SU-DHL-6 (cell line): ENCODE measurements around the gene CREB1.

Experiments used
- H2AFZ ChIP-seq: fragments of 200-600 bp; sonication (generic); 2 replicates; pipeline ENCODE4 v1.6.1; 2014; ENCODE audit warnings: low read depth, mild to moderate bottlenecking, moderate library complexity, mixed read lengths, antibody characterized with exemption, low read length; ENCODE audit not compliant: severe bottlenecking
- H3F3A ChIP-seq: fragments of 200-600 bp; shearing (Covaris generic); 2 replicates; pipeline ENCODE4 v1.6.0; 2016; ENCODE audit warnings: antibody characterized with exemption, mild to moderate bottlenecking; ENCODE audit not compliant: insufficient read depth
- H3K27ac ChIP-seq: fragments of 200-600 bp; sonication (generic); 2 replicates; pipeline ENCODE4 v1.5.1; 2016; ENCODE audit warnings: low read depth, mild to moderate bottlenecking, low read length, moderate library complexity, mixed read lengths
- H3K27me3 ChIP-seq: fragments of 200-600 bp; sonication (generic), shearing (Covaris generic); 2 replicates; pipeline ENCODE4 v1.6.0; 2014; ENCODE audit warnings: mild to moderate bottlenecking, low read length
- H3K36me3 ChIP-seq: fragments of 200-600 bp; sonication (generic); 2 replicates; pipeline ENCODE4 v1.6.1; 2014; ENCODE audit warnings: mild to moderate bottlenecking, low read length, mixed read lengths
- H3K4me2 ChIP-seq: fragments of 300-600, 200-600 bp; shearing (Covaris generic), sonication (generic); 2 replicates; pipeline ENCODE4 v1.6.0; 2014; ENCODE audit warnings: low read length, low read depth, mild to moderate bottlenecking; ENCODE audit not compliant: poor library complexity, severe bottlenecking
- H3K4me3 ChIP-seq: fragments of 200-600 bp; sonication (generic); 2 replicates; pipeline ENCODE4 v1.5.1; 2014; ENCODE audit warnings: antibody characterized with exemption, low read length, mild to moderate bottlenecking, mixed read lengths; ENCODE audit not compliant: insufficient read depth, poor library complexity, severe bottlenecking
- H3K79me2 ChIP-seq: fragments of 200-600 bp; sonication (generic); 2 replicates; pipeline ENCODE4 v1.6.1; 2014; ENCODE audit warnings: mild to moderate bottlenecking, low read length, moderate library complexity; ENCODE audit not compliant: insufficient read depth
- H3K9ac ChIP-seq: fragments of 200-600 bp; sonication (generic); 2 replicates; pipeline ENCODE4 v1.7.0; 2014; ENCODE audit warnings: mild to moderate bottlenecking, low read length
- H3K9me2 ChIP-seq: fragments of 200-600 bp; sonication (generic); replicated peaks from 2 replicates; pipeline ENCODE4 v1.6.1; 2014; ENCODE audit warnings: low read length; ENCODE audit not compliant: insufficient read depth
- H3K9me3 ChIP-seq: fragments of 200-600 bp; sonication (generic); 2 replicates; pipeline ENCODE4 v1.6.1; 2014; ENCODE audit warnings: low read length, mixed read lengths; ENCODE audit not compliant: insufficient read depth
- H4K20me1 ChIP-seq: fragments of 200-600 bp; sonication (generic); 2 replicates; pipeline ENCODE4 v1.6.1; 2014; ENCODE audit warnings: low read depth, mild to moderate bottlenecking, antibody characterized with exemption, low read length, moderate library complexity, mixed read lengths
- CTCF ChIP-seq: fragments of 200-600 bp; sonication (generic); IDR thresholded peaks from one replicate; pipeline ENCODE4 v1.5.1; 2017; ENCODE audit warnings: antibody characterized with exemption, mild to moderate bottlenecking, low read length, moderate library complexity; ENCODE audit not compliant: insufficient read depth, poor library complexity, severe bottlenecking
- EZH2phosphoT487 ChIP-seq: fragments of 200-600 bp; sonication (generic), shearing (Covaris generic); conservative IDR thresholded peaks from 2 replicates; pipeline ENCODE4 v1.6.1; 2018; ENCODE audit warnings: mild to moderate bottlenecking, antibody characterized with exemption, low read length, moderate library complexity, mixed read lengths

The CREB1 gene

GRCh38 chr2:207549145-207549544 lies 19.4 kb downstream of the CREB1 start:
- Histone ChIP-seq H3K36me3 (peaks cover 2% of the 10 kb centered on the region; the same call in 1 of the 2 replicates), H2AFZ (no peak overlapping the region), H3K4me3 (no peak overlapping the region), H3K9me3 (no peaks in the 10 kb centered on the region), H3K4me2 (no peak overlapping the region), H3K27ac (no peak overlapping the region), H3K27me3 (no peaks in the 10 kb centered on the region), H3K9ac (no peak overlapping the region), H3F3A (peaks cover 7% of the 10 kb centered on the region; the same call in 1 of the 2 replicates), H4K20me1 (peaks cover 9% of the 10 kb centered on the region), H3K9me2 (no peaks in the 10 kb centered on the region), H3K79me2 (peaks cover 99% of the 10 kb centered on the region)
- TF ChIP-seq CTCF (no peak), EZH2phosphoT487 (no peak)

GRCh38 chr2:207558079-207558491 lies 28.3 kb downstream of the CREB1 start:
- Histone ChIP-seq H3K9me3 (no peaks in the 10 kb centered on the region), H3K9me2 (no peaks in the 10 kb centered on the region), H3F3A (peaks cover 7% of the 10 kb centered on the region; the same call in 1 of the 2 replicates), H3K27me3 (no peaks in the 10 kb centered on the region), H3K9ac (no peak overlapping the region), H3K79me2 (peaks cover 25% of the 10 kb centered on the region), H3K27ac (no peak overlapping the region), H2AFZ (no peak overlapping the region), H4K20me1 (no peaks in the 10 kb centered on the region), H3K36me3 (peaks cover 40% of the 10 kb centered on the region), H3K4me2 (no peak overlapping the region), H3K4me3 (no peak overlapping the region)
- TF ChIP-seq EZH2phosphoT487: no peak
- TF ChIP-seq CTCF: no peak

GRCh38 chr2:207561386-207562080 lies 31.8 kb downstream of the CREB1 start:
- no peaks in the 10 kb centered on the region for H4K20me1 ChIP-seq
- H3K4me2 ChIP-seq: no peak overlapping the region
- H3F3A ChIP-seq: no peaks in the 10 kb centered on the region; the same call in 1 of the 2 replicates
- no peaks in the 10 kb centered on the region for H3K27me3 ChIP-seq
- TF ChIP-seq CTCF (no peak), EZH2phosphoT487 (no peak)
- no peaks in the 10 kb centered on the region for H3K9me2 ChIP-seq
- no peak overlapping the region for H3K4me3 ChIP-seq
- H3K9me3 ChIP-seq: no peaks in the 10 kb centered on the region
- no peaks in the 10 kb centered on the region for H3K79me2 ChIP-seq
- H3K36me3 ChIP-seq: peaks cover 39% of the 10 kb centered on the region
- H3K27ac ChIP-seq: no peak overlapping the region
- no peak overlapping the region for H2AFZ ChIP-seq
- H3K9ac ChIP-seq: no peak overlapping the region
